ENCODE data around the gene CTSF. TPM values are rescaled to one million over a fixed set of nuclear protein-coding genes. Genes with fewer than 3 reads are reported as not detected.
"Not testable (repeated sequence)": the region's sequence is repeated elsewhere in the genome, so short reads cannot be mapped to it uniquely, and the experiment has no call there.

The CTSF gene
- total RNA-seq, 1 experiment from 2014 or later, result not detected

DNA sequence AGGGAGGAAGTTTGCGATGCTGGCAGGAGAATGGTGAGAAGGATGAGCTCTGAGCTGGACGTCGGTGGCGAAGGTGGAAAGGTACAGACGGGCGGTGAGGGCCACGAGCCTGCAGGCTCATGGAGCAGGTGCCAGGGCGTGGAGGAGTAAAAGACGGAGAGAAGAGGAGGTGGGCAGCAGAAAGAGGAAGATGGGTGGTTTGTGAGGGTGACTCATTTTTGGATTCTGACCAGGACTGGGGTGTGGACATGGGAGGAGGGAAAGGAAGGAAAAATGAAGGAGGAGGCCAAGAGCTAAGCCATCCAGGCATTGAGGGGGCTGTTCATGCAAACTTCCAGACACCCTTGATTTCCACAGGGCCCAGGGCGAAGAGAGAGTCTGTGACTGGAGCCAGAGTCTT lies 26.0 kb downstream of the CTSF start:
- Histone ChIP-seq H3K79me2 (ENCODE audit: low read length) (peaks cover 8% of the 10 kb centered on the region), H3K9me2 (replicated peaks; ENCODE audit: insufficient read depth, low read length) (no peaks in the 10 kb centered on the region), H3K4me3 (ENCODE audit: low read length) (no peak overlapping the region), H3K36me3 (ENCODE audit: insufficient read depth, low read length) (no peaks in the 10 kb centered on the region; the same call in 1 of the 2 replicates), H3K4me1 (ENCODE audit: low read length) (peaks cover 36% of the 10 kb centered on the region), H3K27me3 (ENCODE audit: low read length) (no peaks in the 10 kb centered on the region), H3K9me3 (ENCODE audit: low read length) (no peaks in the 10 kb centered on the region), H4K20me1 (ENCODE audit: insufficient read depth, low read depth, low read length) (no peaks in the 10 kb centered on the region), H2AFZ (ENCODE audit: low read length) (no peak overlapping the region), H3K4me2 (ENCODE audit: low read depth, low read length, poor library complexity, severe bottlenecking) (no peak overlapping the region), H3K9ac (ENCODE audit: low read length) (no peak overlapping the region), H3K27ac (ENCODE audit: low read length) (no peak overlapping the region)
- no peak for DNase-seq

DNA sequence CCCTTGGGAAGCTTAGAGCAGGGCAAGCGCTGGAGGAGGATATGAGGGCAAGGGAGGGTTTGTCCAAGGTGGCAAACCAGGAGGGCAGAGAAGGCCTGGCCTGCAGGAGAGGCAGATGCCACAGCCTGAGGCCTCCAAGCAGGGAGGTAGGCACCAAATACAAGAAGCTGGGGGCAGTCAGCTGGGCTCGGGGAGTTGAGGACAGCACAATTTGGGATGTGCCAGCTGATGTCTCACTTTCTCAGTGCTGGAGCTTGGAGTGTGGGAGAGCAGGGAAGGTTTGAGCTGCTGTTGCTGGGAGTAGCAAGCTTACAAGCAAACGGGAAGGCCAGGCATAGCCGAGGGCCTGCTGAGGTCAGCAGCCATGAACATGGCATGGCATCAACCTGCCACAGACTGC lies 26.5 kb downstream of the CTSF start:
- no peaks in the 10 kb centered on the region; the same call in 1 of the 2 replicates for H3K36me3 ChIP-seq (ENCODE audit: insufficient read depth, low read length)

DNA sequence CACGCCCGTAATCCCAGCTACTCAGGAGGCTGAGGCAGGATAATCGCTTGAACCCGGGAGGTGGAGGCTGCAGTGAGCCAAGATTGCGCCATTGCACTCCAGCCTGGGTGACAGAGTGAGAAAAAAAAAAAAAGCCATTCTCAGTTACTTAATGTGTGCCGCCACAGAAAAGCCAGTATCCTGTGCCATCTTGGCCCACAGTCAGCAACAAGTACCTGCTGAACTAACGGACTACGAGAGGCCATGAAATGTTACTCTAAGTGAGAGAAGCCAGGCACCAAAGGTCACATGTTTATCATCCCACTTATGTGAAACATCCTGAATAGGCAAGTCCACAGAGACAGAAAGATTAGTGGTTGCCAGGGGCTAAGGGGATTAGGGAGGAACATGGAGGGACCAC lies 27.8 kb downstream of the CTSF start:
- not testable (repeated sequence) for H3K4me3 ChIP-seq (ENCODE audit: low read length); H3K36me3 ChIP-seq (ENCODE audit: insufficient read depth, low read length); H3K4me2 ChIP-seq (ENCODE audit: low read depth, low read length, poor library complexity, severe bottlenecking); H3K9me2 ChIP-seq (replicated peaks; ENCODE audit: insufficient read depth, low read length); H3K27ac ChIP-seq (ENCODE audit: low read length); H3K27me3 ChIP-seq (ENCODE audit: low read length); H2AFZ ChIP-seq (ENCODE audit: low read length); H3K9me3 ChIP-seq (ENCODE audit: low read length); DNase-seq; H4K20me1 ChIP-seq (ENCODE audit: insufficient read depth, low read depth, low read length); H3K9ac ChIP-seq (ENCODE audit: low read length); H3K79me2 ChIP-seq (ENCODE audit: low read length)
- peaks cover 23% of the 10 kb centered on the region for H3K4me1 ChIP-seq (ENCODE audit: low read length)

More for the DNA sequence above, 26.5 kb downstream of the CTSF start:
- no peak overlapping the region for H3K9ac ChIP-seq (ENCODE audit: low read length)
- no peaks in the 10 kb centered on the region for H3K9me2 ChIP-seq (replicated peaks; ENCODE audit: insufficient read depth, low read length)
- H2AFZ ChIP-seq (ENCODE audit: low read length), result no peak overlapping the region
- no peaks in the 10 kb centered on the region for H3K9me3 ChIP-seq (ENCODE audit: low read length)
- H3K4me1 ChIP-seq (ENCODE audit: low read length), result peaks cover 32% of the 10 kb centered on the region
- peaks cover 8% of the 10 kb centered on the region for H3K79me2 ChIP-seq (ENCODE audit: low read length)
- no peak overlapping the region for H3K4me2 ChIP-seq (ENCODE audit: low read depth, low read length, poor library complexity, severe bottlenecking)
- no peak overlapping the region for H3K4me3 ChIP-seq (ENCODE audit: low read length)
- no peaks in the 10 kb centered on the region for H4K20me1 ChIP-seq (ENCODE audit: insufficient read depth, low read depth, low read length)
- H3K27me3 ChIP-seq (ENCODE audit: low read length), result no peaks in the 10 kb centered on the region
- H3K27ac ChIP-seq (ENCODE audit: low read length), result no peak overlapping the region
- no peak for DNase-seq

DNA sequence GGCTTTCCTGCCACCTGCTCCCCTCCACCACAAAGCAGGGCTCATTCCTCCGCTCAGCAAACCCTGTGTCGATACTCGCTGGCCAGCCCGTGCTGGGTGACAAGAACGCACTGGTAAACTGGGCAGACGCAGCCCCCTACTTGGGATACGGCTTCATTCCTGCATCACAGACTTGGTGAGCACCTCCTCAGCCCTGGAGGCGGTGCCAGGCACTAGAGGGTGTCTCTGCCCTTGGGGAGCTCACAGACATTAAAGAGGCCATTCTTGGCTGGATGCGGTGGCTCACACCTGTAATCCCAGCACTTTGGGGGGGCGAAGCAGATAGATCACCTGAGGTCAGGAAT lies 28.6 kb downstream of the CTSF start:
- no peak overlapping the region for H3K27ac ChIP-seq (ENCODE audit: low read length)
- no peaks in the 10 kb centered on the region for H4K20me1 ChIP-seq (ENCODE audit: insufficient read depth, low read depth, low read length)
- no peak for DNase-seq
- peaks cover 17% of the 10 kb centered on the region for H3K4me1 ChIP-seq (ENCODE audit: low read length)
- no peaks in the 10 kb centered on the region; the same call in 1 of the 2 replicates for H3K36me3 ChIP-seq (ENCODE audit: insufficient read depth, low read length)
- H3K9me2 ChIP-seq (replicated peaks; ENCODE audit: insufficient read depth, low read length), result no peaks in the 10 kb centered on the region
- no peaks in the 10 kb centered on the region for H3K79me2 ChIP-seq (ENCODE audit: low read length)
- no peak overlapping the region for H3K9ac ChIP-seq (ENCODE audit: low read length)
- H3K4me3 ChIP-seq (ENCODE audit: low read length), result no peak overlapping the region
- H3K27me3 ChIP-seq (ENCODE audit: low read length), result no peaks in the 10 kb centered on the region
- H3K4me2 ChIP-seq (ENCODE audit: low read depth, low read length, poor library complexity, severe bottlenecking), result no peak overlapping the region
- H3K9me3 ChIP-seq (ENCODE audit: low read length), result no peaks in the 10 kb centered on the region
- H2AFZ ChIP-seq (ENCODE audit: low read length), result no peak overlapping the region

DNA sequence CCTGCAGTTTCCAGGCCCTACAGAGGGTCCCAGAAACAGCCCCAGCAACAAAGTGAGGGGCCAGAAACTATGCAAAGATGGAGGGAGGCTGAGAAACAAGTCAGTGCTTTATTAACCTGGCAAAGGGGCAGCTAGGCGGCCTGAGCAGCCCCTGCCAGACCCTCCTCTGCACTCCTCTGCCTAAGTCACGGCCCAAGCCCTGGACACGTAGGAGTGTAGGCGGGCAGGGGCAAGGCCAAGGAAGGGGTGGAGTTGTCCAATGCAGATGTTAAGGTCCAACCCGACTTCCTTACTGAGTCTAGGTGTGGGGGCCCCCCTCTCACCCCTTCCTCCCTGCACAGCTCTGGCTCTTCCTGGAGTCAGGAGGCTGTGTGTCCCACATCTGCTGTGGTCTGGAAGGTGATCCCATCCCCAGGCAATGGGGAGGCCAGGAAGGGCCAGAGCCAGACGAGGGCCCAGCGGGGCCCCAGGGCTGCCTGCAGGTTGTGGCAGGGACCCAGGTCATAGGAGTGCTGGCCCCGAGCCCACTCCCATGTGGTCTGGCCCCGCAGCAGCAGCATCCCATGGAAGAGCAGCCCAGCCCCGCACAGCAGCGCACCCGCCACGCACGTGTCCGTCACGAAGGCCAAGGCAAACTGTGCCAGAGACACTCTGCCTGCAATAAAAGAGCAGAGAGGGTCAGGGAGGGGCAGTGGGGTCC lies 29.1 kb downstream of the CTSF start:
- Histone ChIP-seq H4K20me1 (ENCODE audit: insufficient read depth, low read depth, low read length) (no peaks in the 10 kb centered on the region), H3K9me2 (replicated peaks; ENCODE audit: insufficient read depth, low read length) (no peaks in the 10 kb centered on the region), H3K27ac (ENCODE audit: low read length) (no peak overlapping the region), H3K36me3 (ENCODE audit: insufficient read depth, low read length) (no peaks in the 10 kb centered on the region; the same call in 1 of the 2 replicates), H3K4me2 (ENCODE audit: low read depth, low read length, poor library complexity, severe bottlenecking) (no peak overlapping the region), H3K9ac (ENCODE audit: low read length) (no peak overlapping the region), H3K9me3 (ENCODE audit: low read length) (no peaks in the 10 kb centered on the region), H2AFZ (ENCODE audit: low read length) (no peak overlapping the region), H3K4me1 (ENCODE audit: low read length) (peaks cover 12% of the 10 kb centered on the region), H3K4me3 (ENCODE audit: low read length) (no peak overlapping the region), H3K27me3 (ENCODE audit: low read length) (no peaks in the 10 kb centered on the region), H3K79me2 (ENCODE audit: low read length) (no peaks in the 10 kb centered on the region)
- no peak for DNase-seq

DNA sequence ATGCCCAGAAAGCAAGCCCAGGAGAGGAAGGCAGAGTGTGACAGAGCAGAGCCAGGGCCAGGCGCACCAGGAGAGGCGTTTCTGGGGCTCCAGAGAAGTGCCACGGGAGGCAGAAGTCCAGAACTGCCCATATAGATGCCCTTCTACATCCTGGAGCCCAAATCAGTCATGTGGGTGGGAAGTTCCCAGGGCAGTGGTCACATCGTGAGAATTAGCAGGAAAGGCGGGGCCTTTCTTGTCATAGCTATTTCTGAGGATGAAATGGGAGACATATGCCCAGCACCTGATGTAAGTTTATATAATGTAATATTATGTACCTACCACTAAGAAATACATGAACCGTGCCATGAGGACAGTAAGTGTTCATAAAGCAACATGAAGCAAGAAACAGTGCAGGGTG lies 35.6 kb downstream of the CTSF start:
- Histone ChIP-seq H3K4me3 (ENCODE audit: low read length) (no peak overlapping the region), H2AFZ (ENCODE audit: low read length) (no peak overlapping the region), H3K9me2 (replicated peaks; ENCODE audit: insufficient read depth, low read length) (no peaks in the 10 kb centered on the region), H3K79me2 (ENCODE audit: low read length) (no peaks in the 10 kb centered on the region), H3K36me3 (ENCODE audit: insufficient read depth, low read length) (no peaks in the 10 kb centered on the region), H3K27me3 (ENCODE audit: low read length) (no peaks in the 10 kb centered on the region), H3K9ac (ENCODE audit: low read length) (no peak overlapping the region), H3K4me1 (ENCODE audit: low read length) (no peaks in the 10 kb centered on the region), H3K9me3 (ENCODE audit: low read length) (no peaks in the 10 kb centered on the region), H4K20me1 (ENCODE audit: insufficient read depth, low read depth, low read length) (no peaks in the 10 kb centered on the region), H3K27ac (ENCODE audit: low read length) (no peak overlapping the region), H3K4me2 (ENCODE audit: low read depth, low read length, poor library complexity, severe bottlenecking) (no peak overlapping the region)
- no peak for DNase-seq

DNA sequence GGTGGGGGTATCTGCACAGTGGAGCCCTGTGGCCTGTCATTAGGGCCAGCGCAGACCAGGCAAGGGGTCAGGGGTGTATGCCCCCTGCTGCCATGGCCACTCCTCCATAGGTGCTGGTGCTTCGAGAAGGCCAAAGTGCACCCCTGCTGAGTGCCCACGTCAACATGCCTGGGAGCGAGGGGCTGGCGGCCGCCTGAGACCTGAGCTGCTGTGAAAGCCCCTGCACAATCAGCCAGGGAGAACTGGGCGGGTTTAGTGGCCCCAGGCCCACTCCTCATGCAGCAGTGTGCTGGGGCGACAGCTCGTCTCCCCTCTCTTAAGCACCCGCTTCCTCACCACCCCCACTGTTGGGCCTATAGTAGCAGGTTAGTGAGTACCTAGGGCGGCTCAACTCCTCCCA lies 36.6 kb downstream of the CTSF start:
- Histone ChIP-seq H3K36me3 (ENCODE audit: insufficient read depth, low read length) (no peaks in the 10 kb centered on the region), H4K20me1 (ENCODE audit: insufficient read depth, low read depth, low read length) (no peaks in the 10 kb centered on the region)

DNA sequence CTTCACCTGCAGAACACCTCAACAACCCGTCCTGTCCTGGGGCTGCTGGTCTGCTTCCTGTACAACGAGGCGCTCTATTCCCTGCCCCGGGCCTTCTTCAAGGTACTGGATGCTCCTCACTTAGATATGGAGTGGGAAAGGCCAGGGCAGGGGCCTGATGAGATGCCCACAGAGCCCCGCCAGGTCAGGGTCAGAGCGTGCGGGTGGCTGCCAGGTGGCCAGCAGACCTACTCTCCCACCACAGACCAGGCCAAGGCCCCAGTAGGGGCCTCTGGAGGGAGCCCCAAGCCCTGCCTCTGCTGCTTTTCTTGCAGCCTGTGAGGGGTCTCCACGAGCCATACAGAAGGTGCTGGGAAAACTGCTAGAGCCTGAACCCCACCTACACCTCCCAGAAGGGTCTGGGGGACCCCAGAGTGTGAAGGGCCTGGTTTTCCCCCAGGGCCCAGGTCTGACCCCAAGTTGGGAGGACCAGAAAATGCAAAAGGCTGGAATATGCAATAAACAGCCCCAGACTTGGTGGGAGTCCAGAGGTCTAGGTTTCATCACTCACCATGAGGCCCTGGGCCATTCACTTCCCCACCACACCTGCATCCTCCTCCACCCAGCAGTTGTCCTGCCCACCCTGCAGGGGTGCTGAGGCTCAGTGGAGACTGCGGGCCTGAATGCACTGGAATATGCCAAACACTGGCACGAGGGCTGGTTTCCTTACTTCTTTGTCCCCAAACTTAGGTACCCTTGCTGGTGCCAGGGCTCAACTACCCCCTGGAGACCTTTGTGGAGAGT lies 37.3 kb downstream of the CTSF start:
- H3K4me2 ChIP-seq (ENCODE audit: low read depth, low read length, poor library complexity, severe bottlenecking), result no peak overlapping the region
- no peaks in the 10 kb centered on the region for H3K4me1 ChIP-seq (ENCODE audit: low read length)
- H3K9ac ChIP-seq (ENCODE audit: low read length), result no peak overlapping the region
- H3K9me2 ChIP-seq (replicated peaks; ENCODE audit: insufficient read depth, low read length), result no peaks in the 10 kb centered on the region
- H3K27ac ChIP-seq (ENCODE audit: low read length), result no peak overlapping the region
- no peaks in the 10 kb centered on the region for H4K20me1 ChIP-seq (ENCODE audit: insufficient read depth, low read depth, low read length)
- H2AFZ ChIP-seq (ENCODE audit: low read length), result no peak overlapping the region
- no peaks in the 10 kb centered on the region for H3K27me3 ChIP-seq (ENCODE audit: low read length)
- no peaks in the 10 kb centered on the region for H3K79me2 ChIP-seq (ENCODE audit: low read length)
- H3K4me3 ChIP-seq (ENCODE audit: low read length), result no peak overlapping the region
- H3K36me3 ChIP-seq (ENCODE audit: insufficient read depth, low read length), result no peaks in the 10 kb centered on the region
- DNase-seq, result no peak
- H3K9me3 ChIP-seq (ENCODE audit: low read length), result no peaks in the 10 kb centered on the region

More for the DNA sequence above, 36.6 kb downstream of the CTSF start:
- no peaks in the 10 kb centered on the region for H3K4me1 ChIP-seq (ENCODE audit: low read length)
- no peak overlapping the region for H2AFZ ChIP-seq (ENCODE audit: low read length)
- H3K27ac ChIP-seq (ENCODE audit: low read length), result no peak overlapping the region
- H3K79me2 ChIP-seq (ENCODE audit: low read length), result no peaks in the 10 kb centered on the region
- no peak overlapping the region for H3K4me3 ChIP-seq (ENCODE audit: low read length)
- H3K9ac ChIP-seq (ENCODE audit: low read length), result no peak overlapping the region
- H3K27me3 ChIP-seq (ENCODE audit: low read length), result no peaks in the 10 kb centered on the region
- H3K9me2 ChIP-seq (replicated peaks; ENCODE audit: insufficient read depth, low read length), result no peaks in the 10 kb centered on the region
- H3K4me2 ChIP-seq (ENCODE audit: low read depth, low read length, poor library complexity, severe bottlenecking), result no peak overlapping the region
- DNase-seq, result no peak
- no peaks in the 10 kb centered on the region for H3K9me3 ChIP-seq (ENCODE audit: low read length)
